ENCODE data around the gene OR51S1.
"Not testable (repeated sequence)": the region's sequence is repeated elsewhere in the genome, so short reads cannot be mapped to it uniquely, and the experiment has no call there.

The OR51S1 gene

GRCh38 chr11:4808476-4808875, 40.5 kb downstream of the OR51S1 start:
- no peak overlapping the region for H3K9ac ChIP-seq
- no peak for TF ChIP-seq CTCF (conservative IDR thresholded peaks at IDR 0.05; ENCODE audit: low read depth, low read length)
- no peak overlapping the region for H3K4me3 ChIP-seq (IDR thresholded peaks at IDR 0.05; ENCODE audit: insufficient read depth, low read depth, low read length)
- no peak overlapping the region for H3K27ac ChIP-seq
- no peak overlapping the region for H3K4me2 ChIP-seq
- H3K79me2 ChIP-seq (ENCODE audit: insufficient read depth, low read depth): no peaks in the 10 kb centered on the region
- H3K27me3 ChIP-seq (ENCODE audit: insufficient read depth, low read depth): no peaks in the 10 kb centered on the region
- no peak overlapping the region for H2AFZ ChIP-seq (ENCODE audit: low read depth)
- no peaks in the 10 kb centered on the region for H4K20me1 ChIP-seq (ENCODE audit: insufficient read depth)
- no peaks in the 10 kb centered on the region for H3K4me1 ChIP-seq (ENCODE audit: low read depth, poor library complexity, severe bottlenecking)
- no peaks in the 10 kb centered on the region for H3K36me3 ChIP-seq (ENCODE audit: insufficient read depth)

GRCh38 chr11:4804280-4804679, 44.7 kb downstream of the OR51S1 start, which contains the start of gene OR52R1:
Gene OR52R1, minus strand, starts transcription at chr11:4804380. Its CDS starts 0 bp downstream, at chr11:4804380.
- Histone ChIP-seq H3K9ac (no peak within 1 kb of the TSS), H2AFZ (ENCODE audit: low read depth) (no peak within 1 kb of the TSS), H4K20me1 (ENCODE audit: insufficient read depth) (no peaks in the 10 kb centered on the region), H3K27ac (no peak within 1 kb of the TSS), H3K4me1 (ENCODE audit: low read depth, poor library complexity, severe bottlenecking) (no peaks in the 10 kb centered on the region), H3K79me2 (ENCODE audit: insufficient read depth, low read depth) (no peaks in the 10 kb centered on the region), H3K27me3 (ENCODE audit: insufficient read depth, low read depth) (no peaks in the 10 kb centered on the region), H3K4me2 (no peak within 1 kb of the TSS), H3K4me3 (IDR thresholded peaks at IDR 0.05; ENCODE audit: insufficient read depth, low read depth, low read length) (no peak within 1 kb of the TSS), H3K36me3 (ENCODE audit: insufficient read depth) (no peaks in the 10 kb centered on the region)
- no peak for TF ChIP-seq CTCF (conservative IDR thresholded peaks at IDR 0.05; ENCODE audit: low read depth, low read length)

GRCh38 chr11:4801316-4801715, 47.7 kb downstream of the OR51S1 start:
- not testable (repeated sequence) for H3K4me3 ChIP-seq (IDR thresholded peaks at IDR 0.05; ENCODE audit: insufficient read depth, low read depth, low read length); H3K4me1 ChIP-seq (ENCODE audit: low read depth, poor library complexity, severe bottlenecking); H2AFZ ChIP-seq (ENCODE audit: low read depth); H3K79me2 ChIP-seq (ENCODE audit: insufficient read depth, low read depth); H3K27me3 ChIP-seq (ENCODE audit: insufficient read depth, low read depth); H4K20me1 ChIP-seq (ENCODE audit: insufficient read depth); H3K4me2 ChIP-seq; H3K27ac ChIP-seq; H3K36me3 ChIP-seq (ENCODE audit: insufficient read depth); H3K9ac ChIP-seq

GRCh38 chr11:4798427-4799183, 50.4 kb downstream of the OR51S1 start:
- no peak for TF ChIP-seq CTCF (conservative IDR thresholded peaks at IDR 0.05; ENCODE audit: low read depth, low read length)
- no peak overlapping the region for H3K9ac ChIP-seq
- H3K27ac ChIP-seq: no peak overlapping the region
- no peaks in the 10 kb centered on the region for H3K27me3 ChIP-seq (ENCODE audit: insufficient read depth, low read depth)
- no peak overlapping the region for H3K4me3 ChIP-seq (IDR thresholded peaks at IDR 0.05; ENCODE audit: insufficient read depth, low read depth, low read length)
- H3K4me1 ChIP-seq (ENCODE audit: low read depth, poor library complexity, severe bottlenecking): no peaks in the 10 kb centered on the region
- H4K20me1 ChIP-seq (ENCODE audit: insufficient read depth): no peaks in the 10 kb centered on the region
- H3K4me2 ChIP-seq: no peak overlapping the region
- no peaks in the 10 kb centered on the region for H3K79me2 ChIP-seq (ENCODE audit: insufficient read depth, low read depth)
- H3K36me3 ChIP-seq (ENCODE audit: insufficient read depth): no peaks in the 10 kb centered on the region
- H2AFZ ChIP-seq (ENCODE audit: low read depth): no peak overlapping the region

All from KMS-11 (cell line).